ELR (cell line): ENCODE measurements around the gene COMMD10.

Experiments
- DNase-seq: peaks from one replicate; pipeline ENCODE4 v3.0.0-alpha.2; 2015; ENCODE audit warnings: low read depth

COMMD10 gene

GRCh38 chr5:116296335-116297072, 211.7 kb downstream of the COMMD10 start:
- no peak for DNase-seq

- no peak for DNase-seq
These were observed 212.5 kb downstream of the COMMD10 start for GRCh38 chr5:116297296-116297814.

GRCh38 chr5:116299746-116300640, 215.2 kb downstream of the COMMD10 start:
- no peak for DNase-seq

GRCh38 chr5:116301110-116301509, 216.3 kb downstream of the COMMD10 start:
- no peak for DNase-seq

- DNase-seq: no peak
These were observed 218.5 kb downstream of the COMMD10 start for GRCh38 chr5:116303340-116303739.

GRCh38 chr5:116303810-116304209, 219.0 kb downstream of the COMMD10 start:
- no peak for DNase-seq

- DNase-seq: peak; percentile 4
These were observed 221.1 kb downstream of the COMMD10 start for GRCh38 chr5:116305899-116306298.

- no peak for DNase-seq
These were observed 222.0 kb downstream of the COMMD10 start for GRCh38 chr5:116306846-116307245.

- DNase-seq: no peak
These were observed 223.6 kb downstream of the COMMD10 start for GRCh38 chr5:116308391-116308790.

- peak; percentile 1 for DNase-seq
These were observed 228.5 kb downstream of the COMMD10 start for GRCh38 chr5:116313366-116313765.

- DNase-seq: no peak
These were observed 230.7 kb downstream of the COMMD10 start for GRCh38 chr5:116315531-116315930.

- DNase-seq: no peak
These were observed 233.4 kb downstream of the COMMD10 start for GRCh38 chr5:116318091-116318854.

GRCh38 chr5:116320486-116320885, 235.7 kb downstream of the COMMD10 start:
- no peak for DNase-seq

GRCh38 chr5:116329503-116329902, 244.7 kb downstream of the COMMD10 start:
- DNase-seq: no peak

- DNase-seq: no peak
These were observed 256.0 kb downstream of the COMMD10 start for GRCh38 chr5:116340799-116341198.
